ENCODE data around the gene WDFY3.

GRCh38 chr4:84849051-84849640, 117.3 kb downstream of the WDFY3 start:
- TF ChIP-seq, protein P1, sequence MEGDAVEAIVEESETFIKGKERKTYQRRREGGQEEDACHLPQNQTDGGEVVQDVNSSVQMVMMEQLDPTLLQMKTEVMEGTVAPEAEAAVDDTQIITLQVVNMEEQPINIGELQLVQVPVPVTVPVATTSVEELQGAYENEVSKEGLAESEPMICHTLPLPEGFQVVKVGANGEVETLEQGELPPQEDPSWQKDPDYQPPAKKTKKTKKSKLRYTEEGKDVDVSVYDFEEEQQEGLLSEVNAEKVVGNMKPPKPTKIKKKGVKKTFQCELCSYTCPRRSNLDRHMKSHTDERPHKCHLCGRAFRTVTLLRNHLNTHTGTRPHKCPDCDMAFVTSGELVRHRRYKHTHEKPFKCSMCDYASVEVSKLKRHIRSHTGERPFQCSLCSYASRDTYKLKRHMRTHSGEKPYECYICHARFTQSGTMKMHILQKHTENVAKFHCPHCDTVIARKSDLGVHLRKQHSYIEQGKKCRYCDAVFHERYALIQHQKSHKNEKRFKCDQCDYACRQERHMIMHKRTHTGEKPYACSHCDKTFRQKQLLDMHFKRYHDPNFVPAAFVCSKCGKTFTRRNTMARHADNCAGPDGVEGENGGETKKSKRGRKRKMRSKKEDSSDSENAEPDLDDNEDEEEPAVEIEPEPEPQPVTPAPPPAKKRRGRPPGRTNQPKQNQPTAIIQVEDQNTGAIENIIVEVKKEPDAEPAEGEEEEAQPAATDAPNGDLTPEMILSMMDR (IDR thresholded peaks at IDR 0.05): no peak
- TF ChIP-seq EZH2phosphoT487 (IDR thresholded peaks at IDR 0.05): no peak
